ENCODE data around the gene NEURL1.
"Not testable (repeated sequence)": the region's sequence is repeated elsewhere in the genome, so short reads cannot be mapped to it uniquely, and the experiment has no call there.

Gene NEURL1

GRCh38 chr10:103493916-103494877 lies 692 bp downstream of the NEURL1 start:
- DNase-seq, result peak in 5 of 51 donors; percentile 16 to 33 (median 20)

GRCh38 chr10:103495321-103495720 lies 1.8 kb downstream of the NEURL1 start:
- no peak for DNase-seq

- DNase-seq, result no peak
Observed at GRCh38 chr10:103497161-103497915, 3.8 kb downstream of the NEURL1 start.

- DNase-seq, result no peak
Observed at GRCh38 chr10:103498936-103499638, 5.6 kb downstream of the NEURL1 start.

GRCh38 chr10:103499881-103500280 lies 6.4 kb downstream of the NEURL1 start:
- DNase-seq, result peak in 4 of 51 donors; percentile 11 to 62 (median 30)

GRCh38 chr10:103500481-103500880 lies 7.0 kb downstream of the NEURL1 start:
- DNase-seq, result no peak

GRCh38 chr10:103501186-103501585 lies 7.7 kb downstream of the NEURL1 start:
- no peak for DNase-seq

GRCh38 chr10:103502849-103503660 lies 9.6 kb downstream of the NEURL1 start:
- peak in 16 of 51 donors; percentile 8 to 60 (median 26) for DNase-seq

GRCh38 chr10:103503777-103504176 lies 10.3 kb downstream of the NEURL1 start:
- not testable (repeated sequence) for DNase-seq

GRCh38 chr10:103504181-103504783 lies 10.8 kb downstream of the NEURL1 start:
- no peak for DNase-seq

GRCh38 chr10:103506061-103506460 lies 12.6 kb downstream of the NEURL1 start:
- no peak for DNase-seq

GRCh38 chr10:103507235-103508191 lies 14.0 kb downstream of the NEURL1 start:
- no peak for DNase-seq

GRCh38 chr10:103510046-103510685 lies 16.7 kb downstream of the NEURL1 start:
- DNase-seq, result peak in 1 of 51 donors; percentile 35

GRCh38 chr10:103510791-103511752 lies 17.6 kb downstream of the NEURL1 start:
- no peak for DNase-seq

- DNase-seq, result no peak
Observed at GRCh38 chr10:103512166-103512565, 18.7 kb downstream of the NEURL1 start.

GRCh38 chr10:103512591-103513379 lies 19.3 kb downstream of the NEURL1 start:
- DNase-seq, result no peak

All from hypothalamus (tissue), 51 donors.